Neural cell (in vitro differentiated cells): ENCODE results near the gene SLFN11.

Experiments
- EP300 ChIP-seq: fragments of 450-650 bp; conservative IDR thresholded peaks from 2 replicates; pipeline ENCODE4 v1.6.1; 2014; ENCODE audit warnings: antibody characterized with exemption, mild to moderate bottlenecking, moderate library complexity; ENCODE audit not compliant: poor library complexity, severe bottlenecking
- EZH2 ChIP-seq: fragments of 200-600, 300-800 bp; shearing (Covaris generic), sonication (generic); IDR thresholded peaks from 2 replicates; pipeline ENCODE4 v1.6.1; 2014; ENCODE audit warnings: antibody characterized with exemption, low read length, borderline replicate concordance, mild to moderate bottlenecking; ENCODE audit not compliant: insufficient read depth, poor library complexity, severe bottlenecking
- TF ChIP-seq, protein P1 (sequence below): fragments of 450-650 bp; IDR thresholded peaks from 2 replicates; pipeline ENCODE4 v1.5.1; 2014; ENCODE audit warnings: antibody characterized with exemption, mild to moderate bottlenecking, moderate library complexity; ENCODE audit not compliant: poor library complexity, severe bottlenecking

DNA sequence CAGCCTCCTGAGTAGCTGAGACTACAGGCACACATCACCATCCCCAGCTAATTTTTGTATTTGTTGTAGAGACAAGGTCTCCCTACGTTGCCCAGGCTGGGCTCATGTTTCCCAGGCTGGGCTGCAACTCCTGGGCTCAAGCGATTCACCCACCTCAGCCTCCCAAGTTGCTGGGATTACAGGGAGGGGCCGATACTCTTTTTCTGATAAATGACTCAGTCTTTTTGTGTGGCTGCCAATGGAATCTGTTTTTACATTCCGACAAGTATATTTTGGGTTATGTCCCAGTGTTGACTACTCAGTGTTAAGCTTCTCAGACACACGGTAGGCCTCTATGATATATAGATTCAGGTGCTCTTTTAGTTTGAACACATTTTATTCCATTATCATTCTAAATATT, 58.1 kb downstream of the SLFN11 start:
- TF ChIP-seq EP300: no peak
- TF ChIP-seq, protein P1, sequence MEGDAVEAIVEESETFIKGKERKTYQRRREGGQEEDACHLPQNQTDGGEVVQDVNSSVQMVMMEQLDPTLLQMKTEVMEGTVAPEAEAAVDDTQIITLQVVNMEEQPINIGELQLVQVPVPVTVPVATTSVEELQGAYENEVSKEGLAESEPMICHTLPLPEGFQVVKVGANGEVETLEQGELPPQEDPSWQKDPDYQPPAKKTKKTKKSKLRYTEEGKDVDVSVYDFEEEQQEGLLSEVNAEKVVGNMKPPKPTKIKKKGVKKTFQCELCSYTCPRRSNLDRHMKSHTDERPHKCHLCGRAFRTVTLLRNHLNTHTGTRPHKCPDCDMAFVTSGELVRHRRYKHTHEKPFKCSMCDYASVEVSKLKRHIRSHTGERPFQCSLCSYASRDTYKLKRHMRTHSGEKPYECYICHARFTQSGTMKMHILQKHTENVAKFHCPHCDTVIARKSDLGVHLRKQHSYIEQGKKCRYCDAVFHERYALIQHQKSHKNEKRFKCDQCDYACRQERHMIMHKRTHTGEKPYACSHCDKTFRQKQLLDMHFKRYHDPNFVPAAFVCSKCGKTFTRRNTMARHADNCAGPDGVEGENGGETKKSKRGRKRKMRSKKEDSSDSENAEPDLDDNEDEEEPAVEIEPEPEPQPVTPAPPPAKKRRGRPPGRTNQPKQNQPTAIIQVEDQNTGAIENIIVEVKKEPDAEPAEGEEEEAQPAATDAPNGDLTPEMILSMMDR: no peak
- no peak for TF ChIP-seq EZH2
